ENCODE data around the gene PPTC7.
"Not testable (repeated sequence)": the region's sequence is repeated elsewhere in the genome, so short reads cannot be mapped to it uniquely, and the experiment has no call there.

PPTC7 gene

GRCh38 chr12:110585231-110585799 lies 2.2 kb upstream of the PPTC7 start:
- peak in 5 of 6 experiments; percentile 9 to 48 (median 35) for DNase-seq

- DNase-seq = peak; percentile 68 to 86 (median 82)
Measured at GRCh38 chr12:110582276-110583136, 612 bp downstream of the PPTC7 start.

GRCh38 chr12:110581931-110582275 lies 1.2 kb downstream of the PPTC7 start:
- peak in 1 of 6 experiments; percentile 40 for DNase-seq

GRCh38 chr12:110579535-110580253 lies 3.4 kb downstream of the PPTC7 start:
- DNase-seq = peak in 1 of 6 experiments; percentile 17

GRCh38 chr12:110578694-110579534 lies 4.2 kb downstream of the PPTC7 start:
- no peak for DNase-seq

- DNase-seq = peak in 3 of 6 experiments; percentile 19 to 23 (median 21)
Measured at GRCh38 chr12:110577864-110578693, 5.0 kb downstream of the PPTC7 start.

- no peak for DNase-seq
Measured at GRCh38 chr12:110576504-110576903, 6.6 kb downstream of the PPTC7 start.

GRCh38 chr12:110575326-110575725 lies 7.8 kb downstream of the PPTC7 start:
- DNase-seq = no peak

GRCh38 chr12:110574717-110575230 lies 8.3 kb downstream of the PPTC7 start:
- DNase-seq = not testable (repeated sequence)

- DNase-seq = no peak
Measured at GRCh38 chr12:110574044-110574443, 9.1 kb downstream of the PPTC7 start.

GRCh38 chr12:110570798-110571197 lies 12.3 kb downstream of the PPTC7 start:
- DNase-seq = not testable (repeated sequence)

GRCh38 chr12:110569838-110570237 lies 13.3 kb downstream of the PPTC7 start:
- not testable (repeated sequence) for DNase-seq

GRCh38 chr12:110568752-110569151 lies 14.4 kb downstream of the PPTC7 start:
- DNase-seq = no peak

- no peak for DNase-seq
Measured at GRCh38 chr12:110566993-110567392, 16.1 kb downstream of the PPTC7 start.

- no peak for DNase-seq
Measured at GRCh38 chr12:110565894-110566871, 16.9 kb downstream of the PPTC7 start.

GRCh38 chr12:110564471-110564991 lies 18.6 kb downstream of the PPTC7 start:
- DNase-seq = no peak

- no peak for DNase-seq
Measured at GRCh38 chr12:110563702-110564470, 19.2 kb downstream of the PPTC7 start.

- peak in 5 of 6 experiments; percentile 44 to 55 (median 50) for DNase-seq
Measured at GRCh38 chr12:110562386-110562785, 20.7 kb downstream of the PPTC7 start.
